ENCODE results near the gene BAAT.

BAAT gene

DNA sequence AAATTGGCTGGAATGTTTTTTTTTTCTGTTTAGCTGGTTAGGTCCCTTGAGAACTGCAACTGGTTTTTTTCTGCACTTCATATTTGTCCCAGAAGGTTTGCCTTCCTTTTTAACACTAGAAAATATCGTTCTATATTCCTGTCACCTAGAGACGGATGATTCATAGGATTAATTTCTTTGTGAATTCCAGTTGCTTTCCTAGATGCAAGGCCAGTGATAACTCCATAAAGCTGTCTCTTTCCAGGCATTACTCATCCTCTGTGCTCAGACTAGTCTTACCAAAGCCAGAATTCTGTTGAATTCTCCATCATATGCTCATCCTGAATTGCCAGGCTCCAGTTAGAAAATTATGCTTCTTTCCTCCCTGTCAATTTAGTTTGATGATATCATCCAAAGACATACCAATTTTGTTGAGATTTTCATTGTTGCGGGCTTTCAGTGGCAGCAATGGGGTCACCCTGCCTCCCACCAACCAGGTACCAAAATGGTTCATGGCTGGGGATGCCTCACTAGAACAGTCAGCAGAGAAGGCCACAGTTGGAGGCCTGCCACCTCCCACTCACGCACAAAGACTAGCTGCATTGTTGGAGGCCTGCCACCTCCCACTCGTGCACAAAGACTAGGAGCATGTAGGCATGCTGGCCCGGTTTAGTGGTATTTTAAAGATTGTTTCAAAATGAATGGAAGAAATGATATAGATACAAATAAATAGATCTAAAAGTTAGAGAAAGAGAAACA lies 8.5 kb downstream of the BAAT start:
- Histone ChIP-seq H4K20me1 (ENCODE audit: control insufficient read depth, insufficient read depth, low read depth, low read length) (no peaks in the 10 kb centered on the region), H3K9me3 (ENCODE audit: control insufficient read depth, insufficient read depth, low read length) (no peaks in the 10 kb centered on the region), H3K79me2 (ENCODE audit: control insufficient read depth, low read length) (no peaks in the 10 kb centered on the region), H3F3A (ENCODE audit: control insufficient read depth, insufficient read depth) (no peaks in the 10 kb centered on the region), H3K4me2 (ENCODE audit: low read length) (no peak overlapping the region), H3K4me1 (ENCODE audit: control insufficient read depth, low read length) (no peaks in the 10 kb centered on the region), H3K9me2 (replicated peaks; ENCODE audit: control insufficient read depth, low read length) (no peaks in the 10 kb centered on the region), H3K27me3 (ENCODE audit: control insufficient read depth, low read length) (no peaks in the 10 kb centered on the region), H3K27ac (ENCODE audit: low read depth, low read length) (no peak overlapping the region), H3K36me3 (ENCODE audit: control insufficient read depth, low read length) (no peaks in the 10 kb centered on the region), H3K4me3 (ENCODE audit: low read length) (no peak overlapping the region)
- TF ChIP-seq, protein P1, sequence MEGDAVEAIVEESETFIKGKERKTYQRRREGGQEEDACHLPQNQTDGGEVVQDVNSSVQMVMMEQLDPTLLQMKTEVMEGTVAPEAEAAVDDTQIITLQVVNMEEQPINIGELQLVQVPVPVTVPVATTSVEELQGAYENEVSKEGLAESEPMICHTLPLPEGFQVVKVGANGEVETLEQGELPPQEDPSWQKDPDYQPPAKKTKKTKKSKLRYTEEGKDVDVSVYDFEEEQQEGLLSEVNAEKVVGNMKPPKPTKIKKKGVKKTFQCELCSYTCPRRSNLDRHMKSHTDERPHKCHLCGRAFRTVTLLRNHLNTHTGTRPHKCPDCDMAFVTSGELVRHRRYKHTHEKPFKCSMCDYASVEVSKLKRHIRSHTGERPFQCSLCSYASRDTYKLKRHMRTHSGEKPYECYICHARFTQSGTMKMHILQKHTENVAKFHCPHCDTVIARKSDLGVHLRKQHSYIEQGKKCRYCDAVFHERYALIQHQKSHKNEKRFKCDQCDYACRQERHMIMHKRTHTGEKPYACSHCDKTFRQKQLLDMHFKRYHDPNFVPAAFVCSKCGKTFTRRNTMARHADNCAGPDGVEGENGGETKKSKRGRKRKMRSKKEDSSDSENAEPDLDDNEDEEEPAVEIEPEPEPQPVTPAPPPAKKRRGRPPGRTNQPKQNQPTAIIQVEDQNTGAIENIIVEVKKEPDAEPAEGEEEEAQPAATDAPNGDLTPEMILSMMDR (IDR thresholded peaks at IDR 0.05; ENCODE audit: low read depth, low read length, poor library complexity, severe bottlenecking) = no peak
- no peak for TF ChIP-seq EZH2phosphoT487 (IDR thresholded peaks at IDR 0.05; ENCODE audit: borderline replicate concordance, low read length)

DNA sequence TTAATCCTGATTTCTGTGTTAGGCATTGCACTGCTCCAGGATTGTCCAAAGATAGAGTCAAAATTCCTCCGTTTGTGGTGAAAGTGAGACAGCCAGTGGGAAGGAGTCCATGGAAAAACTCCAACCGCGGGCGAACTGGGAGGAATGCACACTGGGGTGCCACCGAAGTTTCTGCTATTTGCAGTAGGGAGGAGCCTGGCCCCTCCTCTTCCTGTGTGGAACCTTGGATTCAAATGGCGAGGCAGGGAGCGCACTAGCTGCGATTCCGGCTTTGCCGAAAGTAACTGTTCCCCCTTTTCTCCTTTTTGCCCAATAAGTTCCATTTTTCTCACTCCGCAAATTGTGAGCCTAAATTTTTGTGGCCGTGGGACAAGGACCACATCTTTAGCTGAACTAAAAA lies 9.3 kb downstream of the BAAT start:
- Histone ChIP-seq H3K4me3 (ENCODE audit: low read length) (no peak overlapping the region), H3K27me3 (ENCODE audit: control insufficient read depth, low read length) (no peaks in the 10 kb centered on the region), H3K79me2 (ENCODE audit: control insufficient read depth, low read length) (no peaks in the 10 kb centered on the region), H3K4me1 (ENCODE audit: control insufficient read depth, low read length) (no peaks in the 10 kb centered on the region), H3K4me2 (ENCODE audit: low read length) (no peak overlapping the region), H4K20me1 (ENCODE audit: control insufficient read depth, insufficient read depth, low read depth, low read length) (no peaks in the 10 kb centered on the region), H3K9me3 (ENCODE audit: control insufficient read depth, insufficient read depth, low read length) (no peaks in the 10 kb centered on the region), H3K36me3 (ENCODE audit: control insufficient read depth, low read length) (no peaks in the 10 kb centered on the region), H3K9me2 (replicated peaks; ENCODE audit: control insufficient read depth, low read length) (no peaks in the 10 kb centered on the region), H3K27ac (ENCODE audit: low read depth, low read length) (no peak overlapping the region), H3F3A (ENCODE audit: control insufficient read depth, insufficient read depth) (no peaks in the 10 kb centered on the region)
- no peak for TF ChIP-seq EZH2phosphoT487 (IDR thresholded peaks at IDR 0.05; ENCODE audit: borderline replicate concordance, low read length)
- TF ChIP-seq, protein P1 (IDR thresholded peaks at IDR 0.05; ENCODE audit: low read depth, low read length, poor library complexity, severe bottlenecking) = no peak

DNA sequence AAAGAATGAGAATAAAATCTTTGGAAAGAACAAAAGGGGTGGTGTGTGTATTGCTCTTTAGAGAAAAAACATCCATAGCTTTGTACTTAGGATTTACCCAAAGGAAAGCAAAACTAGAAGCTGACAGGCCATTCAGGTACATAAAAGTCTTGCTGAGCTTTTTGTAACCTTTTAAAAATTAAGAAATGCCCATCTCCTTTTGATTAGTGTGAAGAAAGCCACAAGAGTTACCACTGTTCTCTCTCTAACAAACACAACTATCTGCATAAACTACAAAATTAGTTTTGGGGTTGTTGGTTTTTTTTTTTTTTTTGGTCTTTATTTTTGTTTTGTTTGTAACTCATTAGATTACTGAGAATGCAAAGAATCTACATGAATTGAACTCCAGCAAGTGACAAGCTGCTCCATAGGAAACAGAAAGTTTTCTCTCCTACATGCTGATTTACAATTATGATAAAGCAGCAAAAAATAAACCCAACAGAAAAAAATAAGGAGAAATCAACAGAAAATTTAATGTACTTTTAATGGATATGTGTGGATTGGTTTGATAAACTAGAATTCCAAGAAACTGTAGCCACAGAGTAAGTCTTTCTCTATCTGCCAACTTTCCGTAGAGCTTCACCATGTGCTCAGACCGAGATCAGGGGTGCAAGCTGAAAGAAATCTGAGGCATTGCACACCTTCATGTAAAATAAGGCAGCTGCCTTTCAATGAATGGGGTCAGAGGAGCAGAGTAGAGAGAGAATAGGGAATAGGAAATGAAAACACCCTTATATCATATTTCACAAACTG lies 12.3 kb downstream of the BAAT start:
- H3K27ac ChIP-seq (ENCODE audit: low read depth, low read length) = no peak overlapping the region
- H3K4me1 ChIP-seq (ENCODE audit: control insufficient read depth, low read length) = no peaks in the 10 kb centered on the region
- no peak overlapping the region for H3K4me3 ChIP-seq (ENCODE audit: low read length)
- no peaks in the 10 kb centered on the region for H3K9me2 ChIP-seq (replicated peaks; ENCODE audit: control insufficient read depth, low read length)
- no peaks in the 10 kb centered on the region for H3K9me3 ChIP-seq (ENCODE audit: control insufficient read depth, insufficient read depth, low read length)
- H3K27me3 ChIP-seq (ENCODE audit: control insufficient read depth, low read length) = no peaks in the 10 kb centered on the region
- no peak for TF ChIP-seq EZH2phosphoT487 (IDR thresholded peaks at IDR 0.05; ENCODE audit: borderline replicate concordance, low read length)
- TF ChIP-seq, protein P1 (IDR thresholded peaks at IDR 0.05; ENCODE audit: low read depth, low read length, poor library complexity, severe bottlenecking) = no peak
- H3F3A ChIP-seq (ENCODE audit: control insufficient read depth, insufficient read depth) = no peaks in the 10 kb centered on the region
- H4K20me1 ChIP-seq (ENCODE audit: control insufficient read depth, insufficient read depth, low read depth, low read length) = no peaks in the 10 kb centered on the region
- no peak overlapping the region for H3K4me2 ChIP-seq (ENCODE audit: low read length)
- H3K36me3 ChIP-seq (ENCODE audit: control insufficient read depth, low read length) = no peaks in the 10 kb centered on the region
- H3K79me2 ChIP-seq (ENCODE audit: control insufficient read depth, low read length) = no peaks in the 10 kb centered on the region

Measured in DOHH2 (cell line).